ENCODE data around the gene TMEM229B.

GRCh38 chr14:67472726-67473125 lies 15.8 kb downstream of the TMEM229B start:
- TF ChIP-seq CTCF (IDR thresholded peaks at IDR 0.05; ENCODE audit: poor library complexity) (no peak), EZH2 (IDR thresholded peaks at IDR 0.05; ENCODE audit: borderline replicate concordance) (no peak), EZH2phosphoT487 (IDR thresholded peaks at IDR 0.05; ENCODE audit: low read depth, severe bottlenecking, unreplicated experiment) (no peak)
